H1 (cell line): ENCODE results near the gene C1QTNF4. TPM values are rescaled to one million over a fixed set of nuclear protein-coding genes. Genes with fewer than 3 reads are reported as not detected.

Source experiments
- RAD21 ChIP-seq, 2 experiments: IDR thresholded peaks in 1 of 2; conservative IDR thresholded peaks in 1 of 2; 2 replicates each; pipeline ENCODE4 v1.6.1; 2011; ENCODE audit warnings: low read depth in 2 of 2, low read length in 2 of 2, improper control_type of control experiment in 1 of 2, inconsistent platforms in 1 of 2, mild to moderate bottlenecking in 1 of 2, moderate library complexity in 1 of 2
- USF2 ChIP-seq: IDR thresholded peaks from 2 replicates; pipeline ENCODE4 v1.6.1; 2011; ENCODE audit warnings: low read length, improper control_type of control experiment
- polyA plus RNA-seq, 7 experiments: library from polyadenylated mRNA; depleted of rRNA in 3 of 7; stranded (reverse) in 5 of 7; unstranded in 2 of 7; fragments of >200 nt in 5 of 7; fragments of 200-250 nt in 2 of 7; gene quantifications; 1 replicate in 5 of 7; 2 replicates in 1 of 7; 4 replicates in 1 of 7; pipeline versions ENCODE4 v1.2.1 to v1.2.3, GENCODE V29; 2011 to 2013; ENCODE audit warnings: missing spikeins in 2 of 7, mixed read lengths in 2 of 7
- total RNA-seq: library from RNA; stranded (reverse); fragmentation: NEBNext Ultra II Directional; extraction: Animal tissue kit (Norgen Biotek cat#: 25700); gene quantifications from 2 replicates; pipeline ENCODE4 v1.2.1, GENCODE V29; 2021

C1QTNF4 gene
- total and polyA plus RNA-seq, 2 of the 8 experiments (the other 6 are each of a cell fraction or from before 2014, with no cell fraction given) = 3.9 to 6.0 TPM

- no peak for TF ChIP-seq USF2
- no peak for TF ChIP-seq RAD21 (IDR thresholded peaks at IDR 0.05 in 1 of 2, conservative IDR thresholded peaks at IDR 0.05 in 1 of 2; ENCODE audit: low read depth in 2 of 2, low read length in 2 of 2)
Measured at GRCh38 chr11:47595029-47595428, 818 bp upstream of the C1QTNF4 start (continued).
